GM19099 (cell line): Measurements from ENCODE around the gene NCAPH2.
A peak's percentile ranks its signal among the peaks of the same experiment; 100 is the strongest.

Source experiments
- POLR2A ChIP-seq: IDR thresholded peaks from 3 replicates; pipeline ENCODE4 v1.6.1; 2011; ENCODE audit warnings: low read depth; ENCODE audit not compliant: insufficient read length; ENCODE audit errors: extremely low read depth

NCAPH2 gene

DNA sequence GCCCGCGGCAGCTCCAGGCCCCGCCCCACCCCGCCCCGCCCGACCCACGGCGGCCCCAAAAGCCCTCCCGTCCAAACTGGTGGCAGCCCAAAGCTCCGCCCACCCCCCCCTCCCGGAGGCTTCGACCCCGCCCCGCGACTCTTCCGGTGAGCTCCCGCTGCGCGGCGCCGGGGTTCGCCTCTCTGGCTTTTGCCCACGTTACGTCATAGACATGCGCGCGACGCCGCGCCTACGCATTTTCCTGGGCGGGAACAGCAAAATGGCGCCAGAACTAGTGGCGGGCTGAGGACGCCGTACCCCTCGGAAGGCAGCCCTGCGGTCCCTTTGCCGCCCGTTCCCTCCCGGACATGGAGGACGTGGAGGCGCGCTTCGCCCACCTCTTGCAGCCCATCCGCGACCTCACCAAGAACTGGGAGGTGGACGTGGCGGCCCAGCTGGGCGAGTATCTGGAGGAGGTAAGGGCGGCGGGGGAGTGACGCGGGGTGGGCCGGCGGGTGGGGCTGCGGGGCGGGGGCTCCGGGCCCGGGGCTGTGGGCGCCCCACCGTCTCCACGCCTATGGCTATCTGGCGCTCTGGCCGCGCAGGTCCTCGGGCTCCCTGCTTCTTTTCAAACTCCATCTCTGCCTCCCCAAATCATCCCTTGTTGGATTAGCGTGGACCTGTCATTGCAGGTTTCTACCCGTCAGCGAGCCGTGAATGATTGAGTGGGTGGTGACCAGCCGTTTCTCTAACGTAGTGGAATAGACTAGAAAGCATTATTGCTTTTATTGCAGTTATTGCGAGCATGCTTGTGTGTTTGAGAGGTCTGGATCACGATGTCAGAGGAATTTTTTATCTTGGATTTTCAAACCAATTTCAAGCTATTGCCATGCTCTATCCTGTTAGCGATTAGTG lies at the start of gene NCAPH2:
TSS of gene NCAPH2 (plus strand) at position 234 of the 894 bp plus-strand sequence. CDS start at position 348, 114 bp downstream.
- peak; percentile 89 for TF ChIP-seq POLR2A

DNA sequence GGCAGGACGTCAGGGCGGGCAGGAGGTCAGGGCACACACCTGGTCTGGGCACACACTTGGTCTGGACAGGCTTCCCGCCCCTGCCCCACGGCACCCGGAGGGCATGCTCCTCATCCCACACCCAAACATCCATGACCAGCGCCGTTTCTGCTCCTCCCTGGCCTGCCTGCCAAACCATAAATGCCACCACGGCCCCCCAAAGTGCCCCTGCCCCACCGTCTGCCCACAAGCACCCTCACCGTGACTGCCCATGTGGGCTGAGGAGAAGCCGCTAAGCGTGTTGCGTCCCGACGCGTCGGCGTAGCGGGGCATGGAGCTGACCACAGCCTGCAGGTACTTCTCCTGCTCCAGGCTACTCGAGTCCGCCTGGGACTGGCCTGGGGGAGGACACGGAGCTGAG lies 49.0 kb upstream of the NCAPH2 start:
- TF ChIP-seq POLR2A = no peak

DNA sequence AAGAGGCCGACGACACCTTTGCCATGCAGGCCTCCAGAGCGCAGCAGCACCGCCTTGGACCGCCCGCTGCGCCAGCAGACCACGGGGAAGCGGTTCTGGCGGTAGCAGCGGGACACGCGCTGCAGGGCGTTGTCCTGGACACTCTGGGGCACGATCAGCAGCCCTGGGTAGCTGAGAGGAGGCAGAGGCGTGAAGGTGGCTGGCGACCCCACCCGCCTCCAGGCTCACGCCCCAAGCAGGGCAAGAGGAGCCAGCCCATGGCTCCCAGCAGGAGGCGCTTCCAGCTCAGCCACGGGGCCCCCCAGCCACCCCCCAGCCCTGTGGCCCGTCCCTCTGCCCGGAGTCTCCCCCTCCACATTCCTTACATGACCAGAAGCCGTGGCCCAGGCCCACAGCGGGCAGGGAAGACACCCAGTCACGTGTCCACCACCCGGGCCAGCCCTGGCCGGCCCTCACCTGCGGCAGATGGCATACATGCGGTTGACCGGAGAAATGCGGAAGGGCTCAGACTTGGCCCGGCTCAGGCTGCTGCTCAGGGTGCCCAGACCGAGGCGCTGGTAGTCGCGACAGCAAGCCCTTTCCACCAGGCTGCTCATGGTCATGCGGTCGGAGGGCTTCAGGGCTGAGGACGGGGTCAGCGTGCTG lies 48.4 kb upstream of the NCAPH2 start:
- no peak for TF ChIP-seq POLR2A

DNA sequence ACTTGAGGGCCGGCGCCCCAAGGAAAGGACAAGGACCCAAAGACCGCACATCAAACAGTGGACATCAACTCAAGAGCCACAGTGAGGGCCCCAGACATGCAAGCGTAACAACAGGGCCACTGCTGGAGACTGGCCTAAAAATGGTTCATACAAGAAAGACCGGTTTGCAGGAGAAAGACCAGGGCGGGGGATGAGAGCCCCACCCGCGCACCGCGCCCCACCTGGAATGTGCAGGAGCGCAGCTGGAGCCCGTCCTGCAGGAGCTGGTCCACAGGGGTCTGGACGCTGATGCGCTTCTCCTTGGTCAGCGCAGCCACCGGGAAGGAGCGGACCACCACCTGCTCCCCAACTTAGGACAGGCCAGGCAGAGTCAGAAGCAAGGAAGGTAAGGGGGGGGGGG lies 47.1 kb upstream of the NCAPH2 start:
- no peak for TF ChIP-seq POLR2A

DNA sequence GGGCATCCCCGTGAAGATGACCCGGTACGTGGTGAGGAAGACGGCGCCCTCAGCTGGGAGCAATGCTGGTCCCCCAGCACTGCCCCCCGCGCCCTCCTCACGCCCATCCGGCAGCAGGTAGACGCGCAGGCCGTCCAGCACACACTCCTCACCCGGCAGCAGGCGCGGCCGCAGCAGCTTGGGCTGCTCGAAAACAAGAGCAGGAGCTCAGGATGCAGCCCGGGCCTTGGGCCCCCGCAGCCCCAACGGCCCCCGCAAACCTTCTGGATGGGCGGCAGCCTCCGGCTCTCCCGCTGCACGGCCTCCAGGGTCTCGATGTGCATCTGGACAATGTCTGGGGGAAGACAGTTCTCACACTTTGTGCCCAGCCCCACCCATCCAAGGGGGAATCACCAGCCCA lies 46.5 kb upstream of the NCAPH2 start:
- no peak for TF ChIP-seq POLR2A

DNA sequence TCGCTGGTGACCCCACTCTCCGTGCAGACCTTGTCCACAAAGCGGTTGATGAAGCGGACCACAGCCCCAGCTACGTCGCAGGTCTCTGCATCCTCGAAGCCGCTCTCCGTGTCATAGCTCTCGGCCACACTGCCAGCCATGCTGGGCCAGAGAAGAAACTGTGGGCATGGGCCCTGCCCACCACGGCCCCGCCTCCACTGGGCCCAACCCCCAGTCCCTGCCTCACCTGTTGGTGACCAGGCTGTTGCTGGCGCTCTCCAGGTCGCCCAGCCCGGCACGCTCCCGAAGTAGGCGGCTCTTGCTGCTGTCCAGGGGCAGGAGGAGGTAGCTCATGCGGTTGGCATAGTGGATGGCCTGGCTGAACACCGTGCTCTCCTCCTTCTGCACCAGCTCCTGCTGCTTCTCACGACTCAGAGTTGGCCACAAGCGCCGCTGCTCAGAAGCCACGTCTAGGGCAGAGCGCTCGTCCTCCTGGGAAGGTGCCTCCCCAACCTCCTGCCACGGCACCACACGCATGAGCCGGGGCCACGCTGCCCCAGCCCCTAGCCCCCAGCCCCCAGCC lies 46.0 kb upstream of the NCAPH2 start:
- no peak for TF ChIP-seq POLR2A

DNA sequence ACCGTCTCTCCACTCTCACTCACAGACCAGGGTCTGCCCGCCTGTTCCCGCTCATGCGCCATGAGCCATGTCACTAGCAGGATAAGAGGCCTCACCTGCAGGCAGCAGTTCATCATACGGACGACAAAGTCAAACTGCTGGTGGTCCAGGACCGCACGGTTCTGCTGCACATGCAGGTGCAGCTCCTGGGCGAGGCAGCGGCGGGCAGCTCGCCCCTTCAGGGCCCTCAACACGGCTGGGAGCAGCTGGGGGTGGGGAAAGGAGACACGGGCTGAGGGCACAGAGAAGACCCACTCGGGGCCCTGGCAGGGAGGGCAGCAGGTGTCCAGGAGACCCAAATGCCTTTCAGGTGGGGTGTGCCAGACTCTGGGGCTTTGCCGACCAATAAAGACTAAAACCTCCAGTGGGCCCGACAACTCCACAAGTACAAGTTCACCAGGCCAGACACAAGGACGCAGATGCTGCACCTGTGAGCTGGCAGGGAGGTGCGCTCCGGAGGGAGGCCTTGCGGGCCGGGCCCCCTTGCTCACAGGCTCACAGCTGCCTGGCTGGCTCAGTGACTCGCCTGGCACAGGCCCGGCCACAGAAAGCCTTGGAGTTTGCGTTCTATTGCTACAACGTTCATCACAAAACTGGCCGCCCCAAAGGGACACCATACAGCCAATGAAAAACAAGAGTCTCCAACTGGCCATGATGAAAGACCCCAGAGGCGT lies 44.7 kb upstream of the NCAPH2 start:
- TF ChIP-seq POLR2A = no peak

DNA sequence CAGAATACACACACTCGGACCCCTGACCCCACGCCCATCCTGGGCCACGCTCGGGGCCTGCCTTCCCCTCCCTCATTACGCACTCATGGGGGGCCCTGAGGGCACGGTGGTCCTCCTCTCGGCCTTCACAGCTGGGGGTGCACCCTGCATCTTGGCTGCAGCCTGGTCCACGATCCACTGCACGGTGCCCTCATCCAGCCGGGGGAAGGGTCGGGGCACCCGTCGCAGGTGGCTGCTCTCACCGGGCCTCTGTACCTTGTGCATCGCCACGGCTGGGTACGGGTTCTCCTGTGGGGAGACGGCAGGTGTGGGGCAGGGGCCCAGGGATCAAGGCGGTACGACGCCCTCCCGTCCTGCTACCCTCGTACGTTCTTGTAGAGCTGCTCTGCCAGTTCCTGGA lies 43.6 kb upstream of the NCAPH2 start:
- no peak for TF ChIP-seq POLR2A

DNA sequence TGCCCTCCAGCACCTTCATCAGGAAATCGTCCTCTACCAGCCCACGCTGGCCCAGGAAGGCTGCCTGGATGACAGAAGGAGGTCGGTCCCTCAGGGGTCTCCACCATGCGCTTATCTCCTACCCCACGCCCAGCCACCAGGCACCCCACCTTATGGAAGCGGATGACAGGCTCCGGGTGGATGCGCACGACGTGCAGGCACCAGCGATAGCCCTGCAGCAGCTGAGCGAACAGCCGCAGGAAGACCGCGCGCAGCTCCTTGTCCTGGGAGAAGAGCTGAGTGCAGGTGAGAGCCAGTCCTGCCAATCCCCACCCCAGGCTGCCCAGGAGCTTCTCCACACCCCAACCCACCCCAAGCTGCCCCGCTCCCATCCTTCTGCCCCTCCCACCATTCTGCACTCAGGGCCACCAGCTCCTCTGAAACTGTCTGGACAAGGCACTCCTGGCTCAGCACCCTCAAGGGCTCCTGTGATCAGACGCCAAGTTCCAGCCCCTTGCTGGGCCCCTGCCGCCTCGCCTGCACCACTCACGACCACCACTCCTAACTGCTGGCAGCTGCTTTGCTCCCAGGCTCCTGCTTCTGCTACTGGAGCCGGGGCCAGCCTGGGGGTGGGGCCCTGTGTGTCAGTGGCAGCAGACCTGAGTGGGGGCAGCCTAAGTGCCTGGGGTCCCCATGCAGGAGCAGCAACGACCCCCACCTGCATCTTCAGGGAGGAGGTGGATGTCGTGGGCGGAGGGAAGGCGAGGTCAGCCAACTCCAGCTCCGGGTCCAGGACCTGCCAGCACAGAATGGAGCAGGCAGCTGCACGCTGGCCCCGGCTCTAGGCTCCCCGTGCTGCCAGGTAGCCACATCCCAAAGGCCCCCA lies 42.7 kb upstream of the NCAPH2 start:
- no peak for TF ChIP-seq POLR2A

DNA sequence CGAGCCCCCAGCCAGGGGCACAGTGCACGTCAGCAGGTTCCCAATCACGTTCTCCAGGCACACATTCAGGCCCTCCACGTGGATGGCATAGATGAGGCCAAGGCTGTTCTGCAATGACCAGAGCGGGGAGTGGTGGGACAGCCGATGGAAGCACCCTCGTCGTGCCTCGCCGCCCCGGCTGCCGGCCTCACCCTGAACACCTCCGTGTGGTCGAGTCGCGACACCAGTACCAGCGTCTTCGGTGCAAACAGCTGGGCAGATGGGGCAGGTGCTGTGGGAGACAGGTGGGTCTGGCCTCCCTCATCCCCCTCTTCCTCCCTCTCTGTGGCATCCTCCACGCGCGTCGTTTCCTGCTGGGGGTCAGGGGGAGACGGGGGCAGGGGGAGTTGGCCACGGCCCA lies 40.7 kb upstream of the NCAPH2 start:
- no peak for TF ChIP-seq POLR2A

DNA sequence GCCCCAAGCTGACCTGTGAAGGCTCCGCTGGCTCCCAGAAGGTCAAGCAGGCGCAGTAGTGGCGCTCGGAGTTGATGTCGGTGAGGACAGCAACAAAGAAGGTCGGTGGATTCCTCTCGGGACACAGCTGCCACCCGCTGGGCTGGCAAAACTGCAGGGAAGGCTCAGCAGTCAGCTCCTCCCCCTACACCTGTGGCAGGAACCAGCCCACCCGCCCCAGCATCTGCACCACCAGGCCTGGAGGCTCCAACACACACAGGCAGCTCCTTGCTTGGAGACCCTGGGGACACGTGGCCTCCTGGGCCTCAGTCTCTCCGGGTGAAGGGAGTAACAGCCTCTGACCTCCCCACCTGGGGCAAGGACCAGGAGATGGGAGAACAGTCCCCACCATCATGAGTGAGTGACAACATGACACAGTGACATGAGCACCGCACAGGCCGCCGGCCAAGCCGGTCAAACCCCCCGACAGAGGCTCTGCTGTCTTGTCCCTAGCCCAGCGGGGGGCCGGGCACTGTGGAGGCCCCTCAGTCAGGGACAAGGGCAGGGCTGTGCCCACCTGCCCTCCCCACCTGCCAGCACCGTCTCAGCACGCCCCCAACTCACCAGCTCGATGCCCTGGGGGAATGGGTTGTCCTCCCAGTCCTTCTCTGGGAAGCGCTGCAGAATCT lies 40.1 kb upstream of the NCAPH2 start:
- no peak for TF ChIP-seq POLR2A

DNA sequence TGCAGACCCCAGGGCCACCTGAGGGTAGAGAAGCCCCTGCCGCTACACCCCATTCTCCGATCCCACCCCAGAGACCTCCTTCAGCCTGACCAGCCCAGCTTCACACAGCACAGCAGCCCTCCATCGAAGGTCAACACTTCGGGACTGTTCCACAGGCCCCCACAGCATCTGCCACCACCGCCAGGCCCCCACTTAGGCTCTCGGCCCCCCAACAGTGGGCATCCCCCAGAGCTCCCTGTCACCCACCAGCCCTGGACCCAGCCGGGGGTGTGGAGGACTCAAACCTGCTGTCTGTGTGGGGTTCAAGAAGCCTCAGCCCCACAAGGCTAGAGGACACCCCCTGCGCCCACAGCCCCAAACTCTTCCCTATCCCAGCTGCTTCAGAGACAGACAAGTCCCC lies 39.4 kb upstream of the NCAPH2 start:
- no peak for TF ChIP-seq POLR2A

DNA sequence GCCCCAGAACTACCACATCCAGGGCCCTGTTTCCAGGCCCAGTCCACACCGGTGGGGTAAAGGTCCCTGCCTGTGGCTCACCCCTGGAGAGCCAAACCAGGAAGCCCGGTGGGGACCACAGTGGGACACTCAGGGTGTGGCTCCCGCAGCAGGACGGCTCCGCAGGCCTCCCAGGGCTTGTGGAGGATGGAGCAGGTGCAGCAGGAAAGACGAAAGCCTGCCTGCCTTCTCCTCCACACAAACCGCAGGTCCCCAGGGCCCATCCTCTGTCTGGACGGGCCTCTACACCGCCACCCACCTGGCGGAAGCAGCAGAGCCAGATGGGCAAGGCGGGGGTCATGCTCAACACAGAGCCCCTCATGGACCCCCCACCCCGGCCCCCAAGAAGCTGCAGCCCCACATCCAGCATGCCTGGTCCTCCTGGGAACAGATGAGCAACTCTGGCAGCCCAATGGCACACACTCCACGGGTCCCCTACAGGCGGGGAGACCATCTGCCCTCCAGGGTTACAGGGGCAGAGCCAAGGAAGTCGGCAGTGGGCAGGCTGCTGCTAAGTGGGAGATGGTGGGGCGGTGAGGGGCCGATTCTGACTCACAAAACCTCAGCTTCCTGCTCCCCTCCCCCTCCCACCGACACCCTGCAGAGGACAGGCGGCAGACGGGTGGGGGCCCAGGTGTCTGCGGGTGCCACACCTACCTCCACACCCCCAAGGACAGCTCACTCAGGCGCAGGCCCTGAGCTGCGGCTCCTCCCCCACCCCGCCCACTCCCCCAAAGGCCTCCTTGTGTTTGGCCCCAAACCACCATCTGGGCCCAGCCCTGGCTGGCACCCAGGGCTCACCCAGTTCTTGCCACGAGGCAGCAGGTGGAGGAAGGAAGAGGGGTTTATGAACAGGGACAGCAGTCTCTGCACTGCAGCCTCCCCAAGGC lies 38.4 kb upstream of the NCAPH2 start:
- peak; percentile 43 for TF ChIP-seq POLR2A
